GM19452 (cell line): ENCODE measurements around the gene ZNF100.
"Not testable (repeated sequence)": the region's sequence is repeated elsewhere in the genome, so short reads cannot be mapped to it uniquely, and the experiment has no call there.

ENCODE experiments used
- ATAC-seq: cut with Tn5 transposase; IDR thresholded peaks from one replicate; pipeline ENCODE4 v1.9.1; 2021; ENCODE audit not compliant: unreplicated experiment

The ZNF100 gene

GRCh38 chr19:21705393-21705792, 62.0 kb downstream of the ZNF100 start:
- ATAC-seq = no peak

- ATAC-seq = no peak
These were observed 63.1 kb downstream of the ZNF100 start for GRCh38 chr19:21704320-21704719.

GRCh38 chr19:21699197-21699596, 68.2 kb downstream of the ZNF100 start:
- no peak for ATAC-seq

- no peak for ATAC-seq
These were observed 69.2 kb downstream of the ZNF100 start for GRCh38 chr19:21698215-21698614.

GRCh38 chr19:21697698-21698097, 69.7 kb downstream of the ZNF100 start:
- ATAC-seq = no peak

- ATAC-seq = no peak
These were observed 73.0 kb downstream of the ZNF100 start for GRCh38 chr19:21694171-21694906.

GRCh38 chr19:21693399-21693798, 74.0 kb downstream of the ZNF100 start:
- no peak for ATAC-seq

GRCh38 chr19:21691661-21692060, 75.7 kb downstream of the ZNF100 start:
- ATAC-seq = no peak

- ATAC-seq = no peak
These were observed 78.9 kb downstream of the ZNF100 start for GRCh38 chr19:21688464-21688863.

- no peak for ATAC-seq
These were observed 86.7 kb downstream of the ZNF100 start for GRCh38 chr19:21680671-21681070.

- no peak for ATAC-seq
These were observed 87.4 kb downstream of the ZNF100 start for GRCh38 chr19:21680026-21680425.

GRCh38 chr19:21677696-21678418, 89.5 kb downstream of the ZNF100 start:
- ATAC-seq = no peak

- no peak for ATAC-seq
These were observed 92.9 kb downstream of the ZNF100 start for GRCh38 chr19:21674454-21674853.

GRCh38 chr19:21673479-21673878, 93.9 kb downstream of the ZNF100 start:
- not testable (repeated sequence) for ATAC-seq
